ELF-1 (cell line): Measurements from ENCODE around the gene PSMA7.

Source experiments
- DNase-seq: peaks from one replicate; pipeline ENCODE4 v3.0.0-alpha.2; 2016; ENCODE audit warnings: low read depth, low spot score

PSMA7 gene

DNA sequence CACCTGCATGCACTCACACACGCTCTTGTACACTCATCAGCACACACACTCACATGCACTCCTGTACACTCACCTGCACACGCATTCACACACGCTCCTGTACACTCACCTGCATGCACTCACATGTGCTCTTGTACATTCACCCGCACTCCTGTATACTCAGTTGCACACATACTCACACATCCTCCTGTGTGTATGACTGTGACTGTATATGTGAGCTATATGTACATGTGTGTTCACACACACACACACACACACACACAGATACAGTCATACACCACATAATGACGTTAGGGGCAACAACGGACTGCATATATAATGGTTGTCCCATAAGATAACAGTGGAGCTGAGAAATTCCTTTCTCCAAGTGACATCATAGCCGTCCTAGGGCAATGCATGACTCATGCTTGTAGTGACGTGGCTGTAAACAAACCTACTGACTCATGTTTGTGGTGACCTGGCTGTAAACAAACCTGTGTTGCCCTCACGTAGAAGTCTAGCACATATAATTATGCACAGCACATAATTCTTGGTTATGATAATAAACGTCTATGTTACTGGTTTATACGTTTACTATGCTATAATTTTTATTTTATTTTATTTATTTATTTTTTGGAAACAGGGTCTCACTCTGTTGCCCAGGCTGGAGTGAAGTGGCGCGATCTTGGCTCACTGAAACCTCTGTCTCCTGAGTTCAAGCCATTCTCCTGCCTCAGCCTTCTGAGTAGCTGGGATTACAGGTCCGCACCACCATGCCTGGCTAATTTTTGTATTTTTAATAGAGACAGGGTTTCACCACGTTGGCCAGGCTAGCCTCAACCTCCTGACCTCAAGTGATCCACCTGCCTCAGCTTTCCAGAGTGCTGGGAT lies 54.7 kb downstream of the PSMA7 start:
- DNase-seq = peak; percentile 39

GRCh38 chr20:62087632-62088031 lies 55.6 kb downstream of the PSMA7 start:
- DNase-seq = no peak

DNA sequence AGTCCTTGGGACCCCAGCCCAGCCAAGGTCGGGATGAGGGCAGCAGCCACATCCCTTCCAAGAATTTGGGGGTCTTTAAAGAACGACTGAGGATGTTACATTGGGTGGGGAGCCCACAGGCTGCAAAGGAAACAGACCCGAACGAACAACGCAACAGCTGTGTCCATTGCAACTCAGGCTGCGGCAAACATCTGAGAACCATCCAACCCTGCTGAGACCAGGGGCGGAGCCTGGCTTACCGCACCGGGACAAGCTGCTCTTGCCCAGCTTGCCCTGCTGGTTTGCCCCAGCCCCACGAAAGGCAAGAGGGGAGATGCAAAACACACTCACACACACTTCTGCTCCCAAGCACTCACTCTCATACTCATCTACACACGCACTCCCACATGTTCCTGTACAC lies 56.0 kb downstream of the PSMA7 start:
- DNase-seq = peak; percentile 46
